Limb (tissue), 2 donors: ENCODE results near the gene CAPZB.

Source experiments
- DNase-seq, 2 donors: peaks; one replicate each; pipeline ENCODE4 v3.0.0-alpha.2; 2016; ENCODE audit errors: extremely low spot score in 2 of 2

Gene CAPZB

DNA sequence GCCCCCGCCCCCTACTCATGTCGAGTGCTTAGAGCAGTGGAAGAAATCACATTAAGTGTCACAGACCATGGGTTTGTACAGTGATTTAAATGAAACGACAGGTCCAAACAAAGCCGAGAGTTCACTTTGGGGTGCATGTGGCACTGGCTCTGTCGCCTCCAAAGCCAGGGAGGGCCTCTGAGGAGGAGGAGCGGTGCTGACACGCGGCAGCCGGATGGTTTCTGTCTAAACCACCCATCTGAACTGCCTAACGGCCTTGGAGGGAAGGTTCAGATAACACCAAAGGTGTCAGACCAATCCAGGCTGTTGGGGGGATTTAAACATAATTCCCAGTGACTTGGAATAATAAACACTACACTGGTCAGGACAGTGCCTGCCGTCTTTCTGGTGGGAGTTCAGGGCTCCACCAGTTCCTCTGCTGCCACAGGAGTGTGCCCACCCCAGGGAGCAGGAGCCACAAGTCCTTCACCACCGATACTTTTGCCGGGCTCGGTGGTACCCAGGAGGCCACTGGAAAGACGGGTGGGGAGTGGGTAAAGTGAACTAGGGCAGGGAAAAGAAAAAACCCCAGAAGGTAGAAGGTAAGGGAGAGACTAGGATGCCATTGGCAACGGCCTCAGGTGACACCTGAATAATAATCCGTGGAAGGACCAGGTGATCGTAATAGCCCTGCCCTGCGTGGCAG is 95.0 kb downstream of the CAPZB start:
- no peak for DNase-seq

DNA sequence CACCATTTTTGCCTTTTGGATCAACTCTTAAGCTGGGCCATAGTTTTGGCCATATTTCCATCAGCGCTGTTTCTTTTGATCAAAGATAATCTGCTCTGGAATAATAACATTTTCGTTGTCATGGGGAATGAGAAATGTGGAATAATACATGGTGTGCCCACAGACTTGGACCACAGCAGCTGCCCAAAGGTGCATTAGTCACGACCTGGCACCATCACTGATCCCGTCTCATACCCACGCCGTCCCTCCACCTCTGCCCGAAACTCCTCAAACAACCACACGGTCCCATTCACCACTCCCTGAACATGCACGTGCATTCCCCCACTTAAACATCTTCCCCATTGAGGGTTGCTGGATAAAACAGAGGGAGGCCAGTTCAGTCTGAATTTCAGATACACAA is 96.4 kb downstream of the CAPZB start:
- no peak for DNase-seq

- no peak for DNase-seq
These were observed 98.3 kb downstream of the CAPZB start for GRCh38 chr1:19387045-19387467.

- DNase-seq: peak; percentile 69 to 83
These were observed 99.3 kb downstream of the CAPZB start for GRCh38 chr1:19385869-19386591.

DNA sequence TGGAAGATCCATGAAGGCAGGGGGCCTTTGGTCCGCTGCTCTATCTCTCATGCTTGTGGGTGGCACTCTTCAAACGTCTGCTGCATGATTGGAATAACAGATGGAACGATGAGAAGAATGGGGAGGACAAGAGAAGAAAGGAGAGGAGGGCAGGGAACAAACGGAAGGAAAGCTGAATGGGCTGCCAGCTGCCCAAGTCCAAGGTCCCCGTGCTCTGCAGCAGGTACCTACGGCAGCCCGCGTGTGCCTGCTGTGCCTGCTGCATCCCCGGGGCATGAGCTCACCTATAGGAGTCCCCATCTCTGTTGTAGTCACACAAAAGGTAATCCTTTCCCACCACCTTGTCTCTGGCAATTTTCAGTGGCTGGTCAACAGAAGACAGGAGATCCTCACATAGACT is 100.1 kb downstream of the CAPZB start:
- DNase-seq: no peak

DNA sequence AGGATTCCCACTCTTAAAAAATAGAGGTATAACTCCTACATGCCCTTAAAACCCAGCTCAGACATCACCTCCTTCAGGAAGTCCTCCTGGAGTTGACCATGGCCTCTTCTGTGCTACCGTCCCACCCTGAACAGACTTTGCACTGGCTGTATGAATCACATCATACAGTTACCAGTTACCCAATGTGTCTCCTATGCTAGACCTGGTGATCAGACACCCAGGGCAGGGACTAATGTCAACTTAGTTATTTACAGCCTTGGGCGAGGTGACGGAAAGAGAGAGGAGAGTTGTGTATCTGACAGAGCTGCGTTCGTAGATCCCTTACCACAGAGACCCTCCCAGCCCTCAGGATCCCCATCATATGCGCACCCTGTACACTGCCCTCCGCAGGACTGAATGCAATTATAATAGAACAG is 100.6 kb downstream of the CAPZB start:
- no peak for DNase-seq

DNA sequence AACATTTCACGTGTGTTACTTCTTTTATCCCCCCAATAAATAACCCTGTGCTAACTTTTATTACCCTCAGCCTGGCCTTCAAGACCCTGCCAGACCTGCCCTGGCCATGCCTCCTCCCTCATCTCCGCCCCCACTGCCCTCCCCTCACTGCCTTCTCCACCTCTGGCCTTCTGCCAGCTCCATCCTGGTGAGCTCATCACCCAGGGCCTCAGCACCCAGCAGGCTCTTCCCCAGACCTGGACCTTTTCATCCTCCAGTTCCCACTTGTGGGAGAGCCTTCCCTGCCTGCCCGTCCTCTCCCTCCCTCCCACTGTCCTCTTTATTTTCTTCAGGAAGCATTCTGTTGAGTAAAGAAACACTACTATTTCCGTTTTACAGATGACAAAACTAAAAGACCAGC is 101.2 kb downstream of the CAPZB start:
- DNase-seq: no peak

GRCh38 chr1:19382222-19382621 is 103.1 kb downstream of the CAPZB start:
- no peak for DNase-seq

GRCh38 chr1:19381261-19381660 is 104.1 kb downstream of the CAPZB start:
- DNase-seq: no peak

GRCh38 chr1:19377812-19378718 is 107.3 kb downstream of the CAPZB start:
- no peak for DNase-seq

- no peak for DNase-seq
These were observed 108.6 kb downstream of the CAPZB start for GRCh38 chr1:19376428-19377372.

- DNase-seq: no peak
These were observed 109.5 kb downstream of the CAPZB start for GRCh38 chr1:19375631-19376400.

DNA sequence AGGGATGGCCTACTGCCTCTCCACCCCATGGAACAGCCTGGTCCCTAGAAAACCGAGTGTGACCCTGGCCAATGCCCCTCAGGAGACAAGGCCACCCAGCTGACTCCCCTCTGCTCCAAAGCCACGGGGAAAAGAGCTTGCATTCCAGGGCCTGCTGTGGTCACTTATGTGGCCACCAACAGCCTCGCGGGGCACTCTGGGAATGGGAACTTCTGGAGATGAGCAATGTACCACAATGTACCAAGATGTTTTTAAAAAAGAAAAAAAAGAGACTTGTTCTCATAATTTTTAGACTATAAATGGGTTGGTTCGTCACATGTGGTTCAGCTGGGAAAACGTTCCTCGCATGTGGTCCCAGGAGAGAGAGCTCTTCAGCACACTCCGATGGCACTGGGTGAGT is 110.4 kb downstream of the CAPZB start:
- no peak for DNase-seq

DNA sequence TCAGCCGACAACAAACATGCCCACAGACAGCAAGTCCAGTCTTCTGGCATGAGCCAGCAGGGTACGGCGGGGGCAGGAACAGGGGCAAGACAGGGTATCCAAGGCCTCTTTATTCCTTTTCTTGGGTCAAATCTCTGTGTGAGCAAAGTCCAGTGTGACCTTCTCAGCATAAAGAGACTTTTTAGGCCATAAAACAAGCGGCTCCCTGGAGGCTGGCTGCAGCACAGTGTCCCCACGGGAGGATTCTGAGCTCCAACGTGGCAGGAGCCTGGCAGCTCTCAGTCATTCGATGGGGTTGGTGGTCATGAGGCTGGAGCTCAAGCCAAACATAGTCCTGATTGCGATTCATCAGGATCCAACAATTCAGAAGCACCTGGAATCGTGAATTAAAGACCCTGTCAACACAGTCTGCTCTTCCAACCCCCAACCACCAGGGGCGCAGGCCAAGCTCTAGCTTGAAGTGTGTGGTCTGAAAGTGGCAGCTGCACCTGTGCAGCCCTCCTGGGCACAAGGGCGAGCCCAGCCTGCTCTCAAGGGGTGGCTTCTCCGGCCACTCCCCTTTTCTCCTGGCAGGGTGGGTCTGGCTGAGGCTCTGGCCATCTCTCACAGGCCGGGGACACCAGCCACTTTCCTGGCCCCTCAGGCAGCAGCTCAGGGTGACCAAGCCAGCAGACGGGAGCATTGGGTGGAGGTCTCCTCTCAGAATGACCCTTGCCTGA is 111.1 kb downstream of the CAPZB start:
- DNase-seq: no peak

- DNase-seq: no peak
These were observed 111.9 kb downstream of the CAPZB start for GRCh38 chr1:19373211-19374082.

GRCh38 chr1:19372602-19373001 is 112.7 kb downstream of the CAPZB start:
- no peak for DNase-seq

GRCh38 chr1:19372136-19372514 is 113.2 kb downstream of the CAPZB start:
- DNase-seq: no peak
